GM18870 (cell line): ENCODE data around the gene KIF1A.
"Not testable (repeated sequence)": the region's sequence is repeated elsewhere in the genome, so short reads cannot be mapped to it uniquely, and the experiment has no call there.

Source experiments
- ATAC-seq: cut with Tn5 transposase; IDR thresholded peaks from one replicate; pipeline ENCODE4 v1.9.1; 2021; ENCODE audit warnings: moderate library complexity; ENCODE audit not compliant: unreplicated experiment

The KIF1A gene

GRCh38 chr2:240705204-240705791, 114.7 kb downstream of the KIF1A start:
- no peak for ATAC-seq

GRCh38 chr2:240704651-240705050, 115.4 kb downstream of the KIF1A start:
- ATAC-seq = no peak

DNA sequence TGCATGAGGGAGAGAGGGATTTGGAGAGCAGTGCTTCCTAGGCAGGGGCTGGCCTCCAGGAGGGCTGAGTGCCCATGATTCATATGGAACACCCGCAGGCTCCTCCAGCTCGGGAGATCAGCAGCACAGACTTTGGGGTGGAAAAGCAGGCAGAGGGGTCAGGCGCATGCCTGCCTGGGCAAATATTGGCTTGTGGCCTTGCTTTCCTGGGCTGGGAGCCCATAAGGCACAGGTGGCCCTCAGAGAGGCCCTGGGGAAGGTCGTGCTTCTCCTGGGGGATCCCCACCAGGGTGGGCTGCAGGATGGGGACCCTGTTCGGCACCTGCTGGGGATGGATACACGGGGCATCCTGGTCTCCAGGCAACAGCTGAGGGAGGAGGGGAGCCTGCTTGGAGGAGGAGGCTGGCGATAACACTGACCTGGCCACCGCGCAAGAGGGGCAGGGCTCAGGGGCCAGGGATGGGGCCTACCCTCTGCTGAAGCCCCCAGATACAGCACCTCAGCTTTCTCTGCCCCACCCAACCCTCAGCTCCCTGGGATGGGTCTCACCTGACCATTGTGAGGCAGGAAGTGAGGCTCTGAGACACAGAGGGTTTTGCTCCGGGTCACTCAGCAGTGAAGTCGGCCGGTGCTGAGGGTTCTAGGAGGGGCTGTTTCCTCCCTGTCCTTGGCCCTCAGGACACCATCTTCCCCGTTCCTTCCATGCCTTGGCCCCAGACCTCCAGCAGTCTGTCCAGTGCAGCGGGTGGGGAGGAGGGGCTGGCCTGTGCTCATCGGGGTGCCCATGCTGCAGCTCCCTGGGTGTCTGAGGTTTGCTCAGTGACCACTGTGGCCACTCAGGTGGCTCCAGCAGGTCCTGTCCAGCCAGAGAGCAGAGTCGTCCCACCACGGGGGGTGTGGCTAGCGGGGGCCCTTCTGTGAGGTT, 116.3 kb downstream of the KIF1A start:
- no peak for ATAC-seq

DNA sequence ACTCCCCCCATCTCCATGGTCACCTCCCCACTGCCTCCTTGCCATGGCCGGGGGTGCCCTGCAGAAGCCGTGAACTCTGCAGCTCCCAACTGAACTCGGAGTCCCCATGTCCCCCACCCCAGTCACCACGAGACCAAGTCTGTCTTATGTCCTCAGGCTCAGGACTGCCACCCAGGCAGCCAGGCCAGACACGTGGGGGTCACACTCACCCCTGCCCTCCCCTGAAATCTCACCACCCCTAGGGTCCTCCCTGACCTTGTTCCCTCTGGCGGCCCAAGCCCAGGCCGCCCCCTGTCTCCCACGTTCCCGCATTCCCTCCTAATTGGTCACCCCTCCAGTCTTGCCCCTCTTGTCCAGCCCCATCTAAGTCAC, 117.4 kb downstream of the KIF1A start:
- no peak for ATAC-seq

DNA sequence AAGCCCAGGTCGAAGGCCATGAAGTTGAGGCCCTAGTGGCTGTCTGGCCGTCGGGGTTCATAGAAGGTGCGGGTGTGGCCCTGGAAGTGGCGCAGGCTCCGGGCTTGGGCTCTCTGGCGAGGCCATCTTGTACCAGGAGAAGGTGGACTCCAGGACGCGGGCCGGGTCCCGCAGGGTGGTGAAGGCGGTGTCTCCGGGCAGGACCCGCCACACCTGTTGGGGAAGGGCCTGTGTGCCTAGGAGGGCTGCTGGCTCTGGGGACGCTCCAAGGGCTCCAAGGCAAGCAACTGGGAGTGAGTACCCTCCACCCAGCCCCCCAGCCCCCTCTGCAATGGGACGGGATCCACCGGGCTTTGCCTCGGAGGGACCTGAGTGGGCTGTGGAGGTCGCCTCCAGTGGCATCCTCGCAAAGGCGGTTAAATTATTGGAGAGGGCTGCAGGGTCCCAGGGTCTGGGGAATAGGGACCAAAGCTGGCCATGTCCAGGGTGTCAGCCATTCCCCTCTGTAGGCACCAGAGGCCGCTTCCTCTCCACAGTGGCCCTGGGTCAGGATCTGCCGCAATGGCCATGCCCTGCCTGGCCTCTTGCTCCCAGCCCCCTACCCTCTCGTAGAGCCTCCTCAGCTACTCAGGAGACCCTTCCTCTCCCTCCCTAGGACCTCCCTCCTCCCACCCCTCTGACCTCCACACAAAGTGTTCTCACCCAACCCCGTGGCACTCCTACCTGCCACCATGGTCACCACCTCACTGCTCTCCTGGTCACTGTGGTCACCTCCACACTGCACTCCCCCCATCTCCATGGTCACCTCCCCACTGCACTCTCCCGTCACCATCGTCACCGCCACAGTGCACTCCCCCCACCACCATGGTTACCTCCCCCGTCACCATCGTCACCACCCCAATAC, 118.0 kb downstream of the KIF1A start:
- ATAC-seq = no peak

DNA sequence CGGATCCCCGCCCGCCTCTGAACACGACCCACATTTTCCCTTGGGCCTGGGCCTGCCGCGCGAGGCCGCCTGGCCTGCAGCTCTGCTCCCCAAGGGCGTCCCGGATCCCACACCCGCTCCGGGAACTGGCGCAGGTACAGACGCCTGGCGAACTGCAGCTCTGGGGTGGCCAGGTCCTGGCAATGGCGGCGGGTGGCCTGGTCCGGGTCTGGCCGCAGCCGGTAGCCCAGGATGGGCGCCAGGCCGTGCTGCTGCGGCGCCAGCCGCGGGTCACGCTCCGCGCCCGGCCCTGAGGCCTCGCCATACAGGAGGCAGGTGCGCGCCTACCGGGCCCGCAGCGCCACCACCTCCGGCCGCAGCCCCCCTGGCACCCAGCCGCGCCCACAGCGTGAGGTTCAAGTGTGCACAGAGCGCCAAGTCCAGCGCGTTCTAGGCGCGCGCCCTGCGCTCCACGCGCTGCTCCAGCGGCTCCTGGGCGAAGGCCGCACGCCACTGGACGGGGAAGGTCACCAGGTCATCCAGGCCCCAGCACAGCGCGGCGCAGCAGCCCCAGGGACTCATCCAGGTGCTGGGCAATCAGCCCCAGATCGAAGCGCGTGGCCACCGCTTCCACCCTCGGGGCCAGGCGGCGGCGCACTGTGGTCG, 118.8 kb downstream of the KIF1A start:
- ATAC-seq = no peak

- not testable (repeated sequence) for ATAC-seq
Observed at GRCh38 chr2:240700616-240701015, 119.4 kb downstream of the KIF1A start.

DNA sequence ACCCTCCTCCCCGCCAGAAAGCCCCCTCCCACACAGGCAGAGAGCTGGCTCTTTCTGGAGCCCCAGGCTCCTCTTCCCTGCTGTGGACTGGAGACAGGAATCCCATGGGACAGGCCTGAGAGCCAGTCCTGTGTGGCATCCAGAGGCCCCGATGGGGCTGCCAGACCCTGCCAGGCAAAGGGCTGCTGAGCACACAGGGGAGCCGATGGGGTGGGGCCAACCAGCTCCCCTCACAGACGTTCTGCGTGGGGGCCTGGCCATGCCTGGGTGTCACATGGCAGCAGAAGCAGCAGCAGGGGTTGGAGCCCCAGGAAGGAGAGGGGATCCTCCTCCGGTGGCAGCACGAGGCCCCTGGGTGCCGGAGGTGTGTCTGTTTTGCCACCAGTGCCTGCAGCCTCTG, 120.2 kb downstream of the KIF1A start:
- not testable (repeated sequence) for ATAC-seq

- ATAC-seq = not testable (repeated sequence)
Observed at GRCh38 chr2:240698852-240699561, 121.0 kb downstream of the KIF1A start.

- not testable (repeated sequence) for ATAC-seq
Observed at GRCh38 chr2:240696469-240696868, 123.5 kb downstream of the KIF1A start.

GRCh38 chr2:240695593-240695992, 124.4 kb downstream of the KIF1A start:
- not testable (repeated sequence) for ATAC-seq

GRCh38 chr2:240694304-240694703, 125.7 kb downstream of the KIF1A start:
- ATAC-seq = not testable (repeated sequence)

GRCh38 chr2:240692583-240693561, 127.1 kb downstream of the KIF1A start:
- ATAC-seq = not testable (repeated sequence)

- ATAC-seq = not testable (repeated sequence)
Observed at GRCh38 chr2:240691631-240692420, 128.2 kb downstream of the KIF1A start, which contains the start of gene AQP12A. AQP12A (plus strand) TSS chr2:240691866; CDS start chr2:240691914, 48 bp downstream.

- not testable (repeated sequence) for ATAC-seq
Observed at GRCh38 chr2:240691075-240691427, 129.0 kb downstream of the KIF1A start.

GRCh38 chr2:240690421-240691074, 129.5 kb downstream of the KIF1A start:
- ATAC-seq = not testable (repeated sequence)

GRCh38 chr2:240689975-240690374, 130.0 kb downstream of the KIF1A start:
- no peak for ATAC-seq

DNA sequence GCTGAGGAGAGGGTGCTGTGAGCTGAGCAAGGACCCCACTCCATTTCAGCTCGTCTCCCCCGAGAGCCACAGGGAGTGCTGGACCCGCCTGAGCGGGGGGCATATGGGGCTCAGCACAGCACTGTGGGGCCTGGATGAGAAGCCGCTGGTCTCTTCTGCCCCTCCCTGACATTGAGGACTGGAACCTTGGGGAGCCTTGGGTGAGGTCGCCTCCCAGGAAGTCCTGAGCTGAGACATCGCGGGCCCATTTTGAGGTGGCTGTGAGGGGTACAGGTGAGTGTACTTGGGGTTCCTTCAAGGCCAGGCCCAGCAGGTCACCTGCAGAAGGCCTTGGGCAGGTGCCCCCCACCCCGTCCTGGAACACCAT, 131.5 kb downstream of the KIF1A start:
- no peak for ATAC-seq
